NB4 (cell line): ENCODE results near the gene CLIC1.
A peak's percentile ranks its signal among the peaks of the same experiment; 100 is the strongest.

Experiments used
- DNase-seq: peaks from one replicate; pipeline ENCODE4 v3.0.0; 2010; ENCODE audit warnings: low read depth
- H3K4me3 ChIP-seq: one replicate; pipeline ENCODE4 v1.5.1; 2011; ENCODE audit warnings: mild to moderate bottlenecking, low read depth, low read length, moderate library complexity
- CTCF ChIP-seq: IDR thresholded peaks from one replicate; pipeline ENCODE4 v1.5.1; 2012; ENCODE audit warnings: low read depth, low read length
- MYC ChIP-seq: IDR thresholded peaks from 2 replicates; pipeline ENCODE4 v1.6.1; 2011; ENCODE audit warnings: low read depth, low read length
- POLR2A ChIP-seq: IDR thresholded peaks from 2 replicates; pipeline ENCODE4 v1.6.1; 2011; ENCODE audit warnings: mild to moderate bottlenecking; ENCODE audit not compliant: insufficient read length; ENCODE audit errors: extremely low read depth
- TF ChIP-seq, protein P1 (sequence below): IDR thresholded peaks from 2 replicates; pipeline ENCODE4 v1.6.1; 2011; ENCODE audit warnings: low read depth, low read length

Gene CLIC1

DNA sequence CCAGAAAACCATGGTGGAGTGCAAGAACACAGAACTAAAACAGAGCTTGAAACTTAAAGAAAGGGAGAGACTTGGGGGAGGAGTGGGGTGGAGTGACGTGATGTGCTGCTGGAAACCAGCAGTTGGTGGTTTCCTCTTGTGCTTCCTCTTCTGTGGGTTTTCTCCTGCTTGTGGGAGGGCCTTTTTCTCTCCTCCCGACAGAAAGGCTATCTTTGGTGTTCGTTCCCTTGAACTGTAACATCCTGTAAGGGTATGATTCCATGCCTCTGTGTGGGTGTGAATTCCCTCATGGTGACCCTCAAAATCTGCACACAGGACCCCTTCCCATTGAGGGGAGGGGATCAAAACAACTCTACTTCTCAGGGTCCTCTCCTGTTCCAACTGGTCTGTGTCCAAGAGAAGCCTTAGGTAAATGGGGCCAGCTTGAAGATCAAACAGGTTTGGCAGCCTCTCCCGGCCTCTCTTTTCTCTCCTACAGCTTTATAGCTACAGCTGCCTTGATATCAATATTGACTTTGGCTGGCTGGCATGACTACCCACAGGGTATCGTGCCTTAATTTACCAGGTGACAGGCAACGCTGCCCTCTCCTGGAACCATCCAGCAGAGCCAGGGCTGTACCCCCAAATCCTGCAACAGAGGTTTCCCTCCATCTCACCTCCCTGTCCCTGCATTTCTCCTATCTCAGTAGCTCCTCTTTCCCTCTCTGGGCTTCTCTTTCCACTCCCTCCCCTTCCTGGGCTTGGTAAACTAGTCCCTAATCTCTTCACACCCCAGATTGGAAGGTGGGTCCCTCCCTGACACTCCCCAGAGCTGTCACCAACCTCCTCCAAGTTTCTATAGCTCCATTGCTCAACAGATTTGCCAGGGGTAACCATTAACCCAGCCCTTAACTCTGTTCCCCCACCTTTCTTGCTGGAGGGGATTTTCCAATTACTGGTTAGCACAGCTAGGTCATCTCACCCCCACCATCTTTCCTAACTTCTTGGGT, 2.0 kb upstream of the CLIC1 start:
- peak overlapping the region; percentile 100 for H3K4me3 ChIP-seq
- peak; percentile 99 for DNase-seq

GRCh38 chr6:31737315-31737990, 1.1 kb upstream of the CLIC1 start:
- DNase-seq: peak; percentile 94
- TF ChIP-seq POLR2A (no peak), MYC (no peak; the same call in 1 of the 2 replicates), CTCF (no peak)
- TF ChIP-seq, protein P1, sequence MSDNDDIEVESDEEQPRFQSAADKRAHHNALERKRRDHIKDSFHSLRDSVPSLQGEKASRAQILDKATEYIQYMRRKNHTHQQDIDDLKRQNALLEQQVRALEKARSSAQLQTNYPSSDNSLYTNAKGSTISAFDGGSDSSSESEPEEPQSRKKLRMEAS: no peak
- H3K4me3 ChIP-seq: peak overlapping the region; percentile 100

More for the DNA sequence above, 2.0 kb upstream of the CLIC1 start:
- TF ChIP-seq, protein P1: peak; percentile 41
- TF ChIP-seq POLR2A: peak; percentile 67
- peak; percentile 9 for TF ChIP-seq CTCF
- no peak; the same call in 1 of the 2 replicates for TF ChIP-seq MYC

DNA sequence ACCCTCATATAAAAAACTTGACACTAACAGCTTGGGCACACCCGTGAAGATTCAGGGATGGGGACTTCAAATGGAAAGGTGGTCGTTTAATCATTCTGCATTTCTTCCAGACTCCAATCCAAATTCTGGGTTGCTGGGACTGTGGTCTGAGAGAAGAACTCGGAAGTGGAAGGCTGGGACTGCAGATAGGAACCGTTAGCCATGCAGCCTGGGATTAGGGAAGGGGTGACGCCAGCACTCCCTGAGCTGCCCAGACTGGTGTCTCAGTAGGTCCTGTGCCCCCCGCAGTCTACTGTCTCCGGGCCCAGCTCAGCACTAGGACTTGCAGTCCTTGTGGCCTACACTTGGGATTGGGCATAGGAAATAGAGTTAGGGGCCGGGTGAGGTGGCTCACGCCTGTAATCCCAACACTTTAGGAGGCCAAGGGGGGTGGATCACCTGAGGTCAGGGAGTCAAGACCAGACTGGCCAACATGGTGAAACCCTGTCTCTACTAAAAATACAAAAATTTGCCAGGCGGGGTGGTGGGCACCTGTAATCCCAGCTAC, 511 bp upstream of the CLIC1 start:
- peak; percentile 53 for DNase-seq
- no peak for TF ChIP-seq POLR2A
- TF ChIP-seq CTCF: no peak
- no peak for TF ChIP-seq MYC
- TF ChIP-seq, protein P1: no peak
- peak overlapping the region; percentile 100 for H3K4me3 ChIP-seq

DNA sequence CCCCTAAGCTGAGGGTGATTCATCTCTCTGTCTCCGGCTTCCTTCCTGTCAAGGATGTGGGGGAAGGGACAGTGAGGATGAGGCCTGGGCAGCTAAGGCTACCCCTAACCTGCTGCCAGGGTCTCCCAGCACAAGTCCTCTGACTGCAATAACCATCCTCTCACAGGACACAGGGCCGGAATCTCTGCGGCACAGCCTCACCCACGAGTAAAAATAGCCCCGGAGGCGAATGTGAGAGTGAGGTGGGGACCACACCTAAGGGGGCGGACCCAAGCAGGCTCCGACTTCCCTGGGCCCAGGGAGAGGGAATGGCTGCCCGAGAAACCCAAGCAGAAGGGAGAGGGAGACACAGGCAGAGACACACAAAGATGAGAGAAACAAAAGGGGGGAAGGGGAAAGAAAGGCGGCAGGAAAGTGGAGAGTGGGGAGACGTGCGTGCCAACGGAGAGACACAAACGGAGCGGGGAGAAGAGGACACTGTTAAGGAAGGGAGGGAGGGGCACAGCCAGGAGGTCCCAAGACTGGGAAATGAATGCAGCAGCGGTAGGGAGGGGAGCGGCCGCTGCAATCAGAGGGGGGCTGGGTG, 1.4 kb downstream of the CLIC1 start:
- peak; percentile 95 for DNase-seq

More for the DNA sequence above, 1.4 kb downstream of the CLIC1 start:
- no peak for TF ChIP-seq CTCF
- peak; percentile 59 for TF ChIP-seq POLR2A
- TF ChIP-seq MYC: peak; percentile 85
- TF ChIP-seq, protein P1: peak; percentile 71
- peak overlapping the region; percentile 100 for H3K4me3 ChIP-seq
